Activated CD4-positive, CD25-positive, alpha-beta regulatory T cell treated with anti-CD3 and anti-CD28 coated beads, Interleukin-2, amount 50 U/mL, for 16 hours (primary cell): ENCODE data around the gene TBC1D26.
"Not testable (repeated sequence)": the region's sequence is repeated elsewhere in the genome, so short reads cannot be mapped to it uniquely, and the experiment has no call there.

Experiments used
- DNase-seq: peaks from one replicate; pipeline ENCODE4 v3.0.0-alpha.2; 2020; ENCODE audit warnings: low read depth, low spot score

TBC1D26 gene

GRCh38 chr17:15731900-15732299, at the start of gene TBC1D26:
Gene TBC1D26 (plus strand): TSS chr17:15732283. CDS start chr17:15735349, 3,066 bp downstream.
- not testable (repeated sequence) for DNase-seq

- DNase-seq, result not testable (repeated sequence)
These were observed 48.9 kb upstream of the TBC1D26 start for GRCh38 chr17:15683135-15683534.

DNA sequence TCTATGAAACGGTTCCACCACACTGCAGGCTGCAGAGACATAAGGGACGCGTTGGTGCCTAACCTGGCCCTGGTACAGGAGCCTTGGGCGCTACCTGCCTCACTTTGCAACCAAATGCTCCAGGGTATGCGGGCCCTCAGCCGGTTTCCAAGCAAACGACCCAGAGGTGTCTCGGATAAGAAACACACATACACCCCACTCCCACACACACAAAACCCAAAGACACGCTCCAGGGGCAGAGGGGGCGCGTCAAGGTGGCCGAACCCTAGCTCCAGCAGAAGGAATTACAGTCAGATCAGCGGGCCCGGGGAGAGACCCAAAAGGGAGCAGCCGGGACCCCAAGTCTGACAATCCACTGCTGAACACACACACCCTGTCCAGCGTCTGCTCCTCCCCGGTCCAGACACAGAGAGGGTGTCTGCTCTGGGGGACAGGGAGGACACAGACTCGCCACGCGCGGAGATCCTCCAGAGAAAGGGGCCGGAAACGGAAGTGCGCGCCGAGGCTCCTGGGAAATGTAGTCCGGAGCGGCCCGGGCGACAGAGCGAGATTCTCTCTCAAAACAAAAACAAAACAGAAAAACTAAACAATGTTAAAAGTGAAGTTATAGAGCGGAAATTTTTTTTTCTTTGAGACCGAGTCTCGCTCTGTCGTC, 48.1 kb upstream of the TBC1D26 start, which contains the start of gene TRIM16:
TSS of gene TRIM16 (minus strand) at position 488 of the 655 bp plus-strand sequence. CDS start 32,702 bp downstream, outside the sequence.
- DNase-seq, result peak; percentile 77

DNA sequence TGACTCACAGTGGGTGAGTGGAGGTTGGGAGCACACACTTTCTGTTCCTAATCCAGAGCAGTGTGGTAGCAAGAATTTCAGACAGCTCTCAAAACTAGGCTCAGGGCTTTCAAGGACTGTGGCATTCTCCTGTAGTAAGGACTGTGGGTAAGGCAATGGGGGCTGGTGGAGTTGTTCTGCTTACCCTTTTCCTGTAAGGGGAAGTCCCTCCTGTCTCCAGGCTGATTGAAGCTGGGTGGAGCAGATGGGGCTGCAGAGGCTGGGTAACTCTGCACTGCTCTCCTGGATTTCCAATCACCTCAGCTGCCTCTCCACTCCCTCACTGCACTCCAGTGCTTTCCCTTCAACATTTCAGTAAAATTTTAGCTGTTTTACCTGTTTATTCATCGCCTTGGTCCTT, 44.6 kb upstream of the TBC1D26 start:
- not testable (repeated sequence) for DNase-seq

GRCh38 chr17:15698967-15699366, 33.1 kb upstream of the TBC1D26 start:
- not testable (repeated sequence) for DNase-seq

- peak; percentile 88 for DNase-seq
These were observed 32.6 kb upstream of the TBC1D26 start, which contains the start of gene ZNF286A for GRCh38 chr17:15699413-15699924. Gene ZNF286A (plus strand): TSS chr17:15699752. CDS start chr17:15700330, 578 bp downstream.

DNA sequence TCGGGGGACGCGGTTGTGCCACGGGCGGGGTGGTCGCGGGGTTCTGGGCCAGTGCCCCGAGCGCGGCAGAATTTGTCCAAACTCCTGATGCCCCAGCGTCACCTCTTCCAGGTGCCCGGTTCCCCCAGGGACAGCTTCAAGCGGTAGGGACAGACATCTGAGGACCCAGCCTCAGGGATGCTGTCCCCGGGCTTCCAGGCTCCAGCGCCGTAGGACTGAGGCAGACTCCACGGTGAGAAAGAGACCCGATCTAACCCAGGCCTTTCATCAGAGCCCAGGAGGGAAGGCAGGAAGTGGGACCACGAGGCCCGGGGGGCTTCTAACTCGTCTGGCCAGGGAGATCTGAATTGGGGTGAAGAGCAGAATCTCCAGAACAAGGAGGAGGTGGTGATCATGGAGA, 32.1 kb upstream of the TBC1D26 start:
- not testable (repeated sequence) for DNase-seq

- not testable (repeated sequence) for DNase-seq
These were observed 27.8 kb upstream of the TBC1D26 start for GRCh38 chr17:15704239-15704638.

DNA sequence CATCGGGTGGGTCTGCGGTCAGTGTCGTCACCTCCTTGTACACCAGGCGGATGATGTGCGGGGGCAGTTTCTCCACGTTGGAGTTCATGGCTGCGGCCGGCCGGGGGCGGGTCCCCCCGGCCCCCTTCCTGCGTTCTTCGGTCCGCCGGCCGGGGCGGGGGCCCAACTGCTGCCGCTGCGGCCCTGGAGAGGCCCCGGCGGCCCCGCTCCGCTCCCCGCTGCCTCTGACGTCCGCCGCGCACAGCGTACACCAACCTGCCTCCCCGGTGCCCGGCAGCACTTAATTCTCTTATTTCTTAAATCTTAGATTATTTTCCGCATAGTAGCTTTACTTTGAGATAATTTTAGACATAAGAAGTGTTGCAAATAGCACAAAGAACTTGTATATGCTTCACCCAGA, 27.3 kb upstream of the TBC1D26 start:
- DNase-seq, result not testable (repeated sequence)

GRCh38 chr17:15708879-15709278, 23.2 kb upstream of the TBC1D26 start:
- DNase-seq, result not testable (repeated sequence)

GRCh38 chr17:15716601-15717563, 15.2 kb upstream of the TBC1D26 start:
- DNase-seq, result not testable (repeated sequence)

- DNase-seq, result not testable (repeated sequence)
These were observed 1.5 kb upstream of the TBC1D26 start for GRCh38 chr17:15730535-15730934.

DNA sequence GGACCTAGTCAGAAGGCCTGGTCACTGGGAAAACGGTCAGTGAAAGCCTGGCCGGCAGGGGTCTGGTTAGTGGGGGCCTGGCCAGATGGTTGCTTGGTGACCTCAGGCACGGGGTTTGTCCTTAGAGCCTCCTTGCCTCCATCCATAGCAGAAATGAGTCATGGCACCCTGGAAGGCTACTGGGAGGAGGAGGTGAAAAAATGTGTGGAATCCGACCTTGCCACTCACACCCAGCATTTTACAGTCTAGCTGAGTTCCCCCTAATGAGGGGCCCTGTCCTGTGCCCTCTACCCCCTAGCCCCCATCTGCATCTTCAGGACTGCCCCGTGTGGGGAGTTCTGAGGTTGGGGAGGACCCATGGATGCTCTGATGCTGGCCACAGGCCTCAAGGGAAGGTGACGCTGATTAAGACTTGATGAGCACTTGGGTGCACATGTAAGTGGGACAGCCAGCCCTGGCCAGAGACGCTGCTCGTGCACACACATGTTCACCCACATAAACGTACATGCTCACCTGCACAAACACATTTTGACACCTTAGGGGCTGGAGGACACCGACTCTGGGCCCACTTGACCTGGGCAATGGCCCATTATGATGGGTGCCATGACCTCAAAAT, 1.2 kb downstream of the TBC1D26 start:
- DNase-seq, result not testable (repeated sequence)

DNA sequence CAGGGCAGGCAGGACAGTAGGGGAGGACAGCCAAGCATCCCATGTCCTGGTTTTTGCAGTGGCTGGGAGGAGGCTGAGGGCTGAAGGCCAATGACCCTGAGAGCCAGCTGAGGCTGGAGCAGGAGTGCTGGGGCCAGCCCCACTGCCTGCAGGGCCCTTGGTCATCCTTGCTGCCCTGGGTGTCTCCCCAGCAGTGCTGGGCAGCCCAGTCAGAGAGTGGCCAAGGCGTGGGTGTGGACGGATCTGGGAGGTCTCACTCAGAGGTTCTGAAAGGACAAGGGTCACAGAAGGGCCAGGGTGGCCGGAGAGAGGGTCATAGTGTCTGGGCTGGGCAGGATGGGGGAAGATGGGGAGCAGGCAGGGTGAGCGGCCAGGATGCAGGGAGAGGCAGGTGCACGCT, 4.5 kb downstream of the TBC1D26 start:
- DNase-seq, result not testable (repeated sequence)

DNA sequence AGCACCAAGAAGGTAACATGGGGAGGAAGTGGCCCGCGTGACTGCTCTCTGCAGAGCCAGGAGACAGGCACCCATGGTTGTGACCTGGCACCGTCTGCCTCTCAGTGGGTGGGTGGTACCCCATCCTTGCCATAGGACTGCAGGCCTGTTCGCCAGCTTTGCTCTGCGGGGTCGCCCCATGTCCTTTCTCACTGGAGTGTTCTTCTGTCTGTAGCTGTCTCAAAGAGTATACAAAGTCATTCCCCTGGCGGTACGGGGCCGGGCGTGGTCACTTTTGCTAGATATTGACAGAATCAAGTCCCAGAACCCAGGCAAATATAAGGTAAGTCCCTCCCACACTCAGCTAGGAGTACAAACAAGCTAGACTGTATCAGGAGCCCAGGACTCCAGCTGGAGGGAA, 6.0 kb downstream of the TBC1D26 start:
- no peak for DNase-seq

DNA sequence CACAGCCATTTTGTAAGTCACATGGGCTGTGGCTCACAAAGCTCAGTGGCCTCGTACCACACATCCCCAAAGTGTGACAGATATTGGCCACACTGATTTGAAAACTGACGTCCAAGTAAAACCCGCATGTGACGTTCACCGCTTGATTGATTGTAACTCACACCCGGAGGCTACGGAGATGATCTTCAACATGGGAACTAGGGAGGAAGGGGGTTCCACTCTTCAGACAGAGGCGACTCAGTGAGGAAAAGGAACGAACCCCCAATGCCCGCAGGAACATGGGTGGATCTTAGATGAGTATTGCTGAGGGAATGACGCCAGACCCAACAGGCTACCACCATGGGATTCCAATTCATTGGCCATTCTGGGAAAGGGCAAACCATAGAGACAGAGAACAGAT, 7.2 kb downstream of the TBC1D26 start:
- DNase-seq, result not testable (repeated sequence)

DNA sequence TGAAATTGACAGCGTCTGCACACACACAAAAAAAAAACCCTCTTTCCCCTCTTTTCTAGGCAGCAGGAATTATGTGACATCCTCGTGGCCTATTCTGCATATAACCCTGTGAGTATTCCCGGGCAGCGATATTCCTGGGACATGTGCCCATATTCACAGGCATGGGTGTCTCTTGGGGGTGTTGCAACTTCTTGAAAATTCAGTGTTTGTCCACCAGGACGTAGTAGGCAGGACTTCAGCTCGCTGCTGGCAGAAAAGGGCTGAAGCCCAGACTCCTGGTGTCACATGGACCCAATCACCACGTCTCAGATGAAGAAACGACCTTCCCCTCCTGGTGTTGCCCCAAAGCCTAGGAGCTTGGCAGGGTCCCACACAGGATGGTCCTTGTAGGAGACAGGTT, 8.0 kb downstream of the TBC1D26 start:
- DNase-seq, result not testable (repeated sequence)

GRCh38 chr17:15740570-15741120, 8.6 kb downstream of the TBC1D26 start:
- DNase-seq, result no peak

- DNase-seq, result no peak
These were observed 9.5 kb downstream of the TBC1D26 start for GRCh38 chr17:15741624-15742023.

GRCh38 chr17:15742051-15742795, 10.1 kb downstream of the TBC1D26 start:
- DNase-seq, result no peak
